RWPE2 (cell line): ENCODE results near the gene CUL9.
A peak's percentile ranks its signal among the peaks of the same experiment; 100 is the strongest.

ENCODE experiments used
- ATAC-seq: fragments of 200-7000 bp; cut with Tn5 transposase; 3 replicates; pipeline ENCODE4 v1.9.1; 2021; ENCODE audit warnings: low read depth
- DNase-seq: peaks from one replicate; pipeline ENCODE4 v3.0.0-alpha.2; 2020; ENCODE audit warnings: low spot score
- H3K27ac ChIP-seq: fragments of 450-650 bp; 2 replicates; pipeline ENCODE4 v1.5.1; 2017; ENCODE audit warnings: mild to moderate bottlenecking; ENCODE audit not compliant: poor library complexity, severe bottlenecking
- H3K27me3 ChIP-seq: fragments of 250-450 bp; sonication (Bioruptor Pico); 2 replicates; pipeline ENCODE4 v1.5.1; 2021; ENCODE audit warnings: mild to moderate bottlenecking, moderate library complexity; ENCODE audit not compliant: insufficient read depth, poor library complexity, severe bottlenecking
- H3K36me3 ChIP-seq: fragments of 250-450 bp; sonication (Bioruptor Pico); 2 replicates; pipeline ENCODE4 v1.5.1; 2020; ENCODE audit warnings: low read depth, mild to moderate bottlenecking, moderate library complexity
- H3K4me1 ChIP-seq: fragments of 250-450 bp; sonication (Bioruptor Pico); 2 replicates; pipeline ENCODE4 v1.5.1; 2021; ENCODE audit warnings: mild to moderate bottlenecking, moderate library complexity; ENCODE audit not compliant: insufficient read depth, poor library complexity, severe bottlenecking
- H3K4me3 ChIP-seq: fragments of 250-450 bp; sonication (Bioruptor Pico); 2 replicates; pipeline ENCODE4 v1.5.1; 2021; ENCODE audit warnings: mild to moderate bottlenecking, moderate library complexity; ENCODE audit not compliant: severe bottlenecking
- H3K9me3 ChIP-seq: fragments of 250-450 bp; sonication (Bioruptor Pico); 2 replicates; pipeline ENCODE4 v1.5.1; 2021; ENCODE audit warnings: mild to moderate bottlenecking, moderate library complexity; ENCODE audit not compliant: severe bottlenecking
- TF ChIP-seq, protein P1 (sequence below): fragments of 450-650 bp; IDR thresholded peaks from one replicate; pipeline ENCODE4 v1.5.1; 2017; ENCODE audit warnings: mild to moderate bottlenecking, moderate library complexity; ENCODE audit not compliant: poor library complexity, severe bottlenecking

Gene CUL9

DNA sequence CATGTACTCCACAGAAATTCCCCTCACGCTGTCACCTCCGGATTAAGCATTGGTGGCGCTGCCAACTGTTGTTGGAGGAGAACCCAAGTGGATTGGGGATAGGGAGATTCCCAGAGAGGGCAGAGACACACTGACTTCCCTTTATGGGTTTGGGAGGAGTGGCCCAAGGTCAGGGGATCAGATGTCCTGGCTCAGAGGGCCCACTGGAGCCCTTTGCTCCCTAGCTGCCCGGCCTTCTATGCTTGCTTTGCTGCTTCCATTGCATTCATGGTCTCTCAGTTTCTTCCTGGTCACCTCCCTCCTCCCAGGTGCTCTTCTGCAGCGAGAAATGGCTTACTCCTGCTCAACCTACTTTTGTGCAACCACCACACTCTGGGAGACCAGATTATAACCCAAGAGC lies 14.3 kb downstream of the CUL9 start:
- ATAC-seq (no peak), DNase-seq (no peak)
- Histone ChIP-seq H3K4me3 (no peak overlapping the region), H3K4me1 (no peaks in the 10 kb centered on the region), H3K27ac (no peak overlapping the region), H3K36me3 (peaks cover 34% of the 10 kb centered on the region), H3K27me3 (no peaks in the 10 kb centered on the region), H3K9me3 (no peaks in the 10 kb centered on the region)
- TF ChIP-seq, protein P1, sequence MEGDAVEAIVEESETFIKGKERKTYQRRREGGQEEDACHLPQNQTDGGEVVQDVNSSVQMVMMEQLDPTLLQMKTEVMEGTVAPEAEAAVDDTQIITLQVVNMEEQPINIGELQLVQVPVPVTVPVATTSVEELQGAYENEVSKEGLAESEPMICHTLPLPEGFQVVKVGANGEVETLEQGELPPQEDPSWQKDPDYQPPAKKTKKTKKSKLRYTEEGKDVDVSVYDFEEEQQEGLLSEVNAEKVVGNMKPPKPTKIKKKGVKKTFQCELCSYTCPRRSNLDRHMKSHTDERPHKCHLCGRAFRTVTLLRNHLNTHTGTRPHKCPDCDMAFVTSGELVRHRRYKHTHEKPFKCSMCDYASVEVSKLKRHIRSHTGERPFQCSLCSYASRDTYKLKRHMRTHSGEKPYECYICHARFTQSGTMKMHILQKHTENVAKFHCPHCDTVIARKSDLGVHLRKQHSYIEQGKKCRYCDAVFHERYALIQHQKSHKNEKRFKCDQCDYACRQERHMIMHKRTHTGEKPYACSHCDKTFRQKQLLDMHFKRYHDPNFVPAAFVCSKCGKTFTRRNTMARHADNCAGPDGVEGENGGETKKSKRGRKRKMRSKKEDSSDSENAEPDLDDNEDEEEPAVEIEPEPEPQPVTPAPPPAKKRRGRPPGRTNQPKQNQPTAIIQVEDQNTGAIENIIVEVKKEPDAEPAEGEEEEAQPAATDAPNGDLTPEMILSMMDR: no peak

GRCh38 chr6:43199912-43200311 lies 17.9 kb downstream of the CUL9 start:
- ATAC-seq (no peak), DNase-seq (peak; percentile 16)
- peaks cover 18% of the 10 kb centered on the region for H3K36me3 ChIP-seq

GRCh38 chr6:43200541-43200940 lies 18.5 kb downstream of the CUL9 start:
- Histone ChIP-seq H3K9me3 (no peaks in the 10 kb centered on the region), H3K27me3 (no peaks in the 10 kb centered on the region), H3K27ac (no peak overlapping the region), H3K4me1 (no peaks in the 10 kb centered on the region), H3K36me3 (peaks cover 18% of the 10 kb centered on the region), H3K4me3 (no peak overlapping the region)
- DNase-seq (peak; percentile 45), ATAC-seq (no peak)
- TF ChIP-seq, protein P1: no peak

More at GRCh38 chr6:43199912-43200311, 17.9 kb downstream of the CUL9 start:
- TF ChIP-seq, protein P1: no peak
- Histone ChIP-seq H3K27me3 (no peaks in the 10 kb centered on the region), H3K27ac (no peak overlapping the region), H3K9me3 (no peaks in the 10 kb centered on the region), H3K4me3 (no peak overlapping the region), H3K4me1 (no peaks in the 10 kb centered on the region)

DNA sequence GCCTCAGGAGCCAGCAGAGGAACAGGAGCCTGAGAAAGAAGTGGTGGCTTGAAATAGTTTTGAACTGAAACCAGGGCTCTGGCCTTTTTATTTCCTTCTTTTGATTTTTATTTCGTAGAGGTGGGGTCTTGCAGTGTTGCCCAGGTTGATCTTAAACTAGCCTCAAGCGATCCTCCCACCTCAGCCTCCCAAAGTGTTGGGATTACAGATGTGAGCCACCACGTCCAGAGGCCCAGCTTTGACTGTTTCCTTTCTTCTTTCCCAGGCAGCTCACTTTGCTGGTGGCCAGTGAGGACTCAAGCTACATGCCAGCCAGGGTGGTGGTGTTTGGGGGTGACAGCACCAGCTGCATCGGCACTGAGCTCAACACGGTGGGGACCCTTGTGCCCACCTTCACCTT lies 20.5 kb downstream of the CUL9 start:
- Histone ChIP-seq H3K27me3 (no peaks in the 10 kb centered on the region), H3K4me3 (no peak overlapping the region), H3K27ac (no peak overlapping the region), H3K36me3 (peaks cover 23% of the 10 kb centered on the region), H3K4me1 (no peaks in the 10 kb centered on the region), H3K9me3 (no peaks in the 10 kb centered on the region)
- DNase-seq (peak; percentile 12), ATAC-seq (no peak)
- TF ChIP-seq, protein P1: no peak

DNA sequence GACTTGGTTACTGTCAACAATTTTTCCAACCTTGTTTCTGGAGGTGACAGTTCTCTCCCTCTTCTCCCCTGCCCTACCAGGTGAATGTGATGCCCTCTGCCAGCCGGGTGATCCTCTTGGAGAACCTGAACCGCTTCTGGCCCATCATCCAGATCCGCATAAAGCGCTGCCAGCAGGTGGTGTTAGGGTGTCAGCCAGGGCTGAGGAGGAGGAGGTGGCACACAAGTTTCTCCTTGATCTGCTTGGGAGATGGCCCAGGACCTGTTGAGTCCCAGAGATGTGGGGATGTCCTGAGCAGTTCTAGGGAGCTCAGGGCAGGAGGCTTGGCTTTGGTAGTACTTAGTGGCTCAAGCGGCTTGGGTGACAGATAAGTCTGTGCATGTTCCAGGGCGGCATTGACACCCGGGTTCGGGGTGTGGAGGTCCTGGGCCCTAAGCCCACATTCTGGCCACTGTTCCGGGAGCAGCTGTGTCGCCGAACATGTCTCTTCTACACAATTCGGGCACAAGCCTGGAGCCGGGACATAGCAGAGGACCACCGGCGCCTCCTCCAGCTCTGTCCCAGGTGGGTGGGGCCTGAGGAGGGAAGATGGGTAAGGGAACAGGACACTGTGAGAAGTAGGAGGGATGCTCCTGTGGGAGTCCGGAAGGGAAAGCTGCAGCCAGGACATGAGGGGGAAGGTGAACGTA lies 21.2 kb downstream of the CUL9 start:
- ATAC-seq (no peak), DNase-seq (no peak)
- Histone ChIP-seq H3K9me3 (no peaks in the 10 kb centered on the region), H3K36me3 (peaks cover 20% of the 10 kb centered on the region), H3K4me1 (no peaks in the 10 kb centered on the region), H3K27me3 (no peaks in the 10 kb centered on the region), H3K27ac (no peak overlapping the region), H3K4me3 (no peak overlapping the region)
- TF ChIP-seq, protein P1: no peak
